GM23248 (cell line): ENCODE measurements around the gene EXD1. TPM values are rescaled to one million over a fixed set of nuclear protein-coding genes. Genes with fewer than 3 reads are reported as not detected.
"Not testable (repeated sequence)": the region's sequence is repeated elsewhere in the genome, so short reads cannot be mapped to it uniquely, and the experiment has no call there.

ENCODE experiments used
- DNase-seq: peaks from one replicate; pipeline ENCODE4 v3.0.0-alpha.2; 2015
- H2AFZ ChIP-seq: fragments of 200-600 bp; sonication (generic); 2 replicates; pipeline ENCODE4 v1.6.1; 2016; ENCODE audit warnings: antibody characterized with exemption
- H3F3A ChIP-seq: fragments of 200-600 bp; sonication (generic); 2 replicates; pipeline ENCODE4 v1.6.1; 2016; ENCODE audit warnings: mild to moderate bottlenecking, antibody characterized with exemption, mixed run types; ENCODE audit not compliant: insufficient read depth
- H3K27ac ChIP-seq: fragments of 200-600 bp; sonication (generic); 2 replicates; pipeline ENCODE4 v1.5.1; 2016; ENCODE audit warnings: mild to moderate bottlenecking
- H3K27me3 ChIP-seq: fragments of 200-600 bp; sonication (generic); replicated peaks from 2 replicates; pipeline ENCODE4 v1.6.1; 2016; ENCODE audit warnings: mild to moderate bottlenecking; ENCODE audit not compliant: insufficient read depth
- H3K36me3 ChIP-seq: fragments of 200-600 bp; sonication (generic); 2 replicates; pipeline ENCODE4 v1.6.1; 2016; ENCODE audit warnings: low read depth, mild to moderate bottlenecking
- H3K4me1 ChIP-seq: fragments of 200-600 bp; sonication (generic); 2 replicates; pipeline ENCODE4 v1.6.1; 2016; ENCODE audit warnings: mild to moderate bottlenecking; ENCODE audit not compliant: insufficient read depth
- H3K4me2 ChIP-seq: fragments of 200-600 bp; sonication (generic); one replicate; pipeline ENCODE4 v1.6.1; 2016; ENCODE audit warnings: mild to moderate bottlenecking; ENCODE audit not compliant: unreplicated experiment
- H3K4me3 ChIP-seq: fragments of 200-600 bp; sonication (generic); 2 replicates; pipeline ENCODE4 v1.5.1; 2016; ENCODE audit warnings: mild to moderate bottlenecking
- H3K79me2 ChIP-seq: fragments of 200-600 bp; sonication (generic); 2 replicates; pipeline ENCODE4 v1.6.1; 2016; ENCODE audit warnings: mild to moderate bottlenecking; ENCODE audit not compliant: insufficient read depth
- H3K9ac ChIP-seq: fragments of 200-600 bp; sonication (generic); 2 replicates; pipeline ENCODE4 v1.6.1; 2016; ENCODE audit warnings: mild to moderate bottlenecking
- H3K9me2 ChIP-seq: fragments of 200-600 bp; sonication (generic); 2 replicates; pipeline ENCODE4 v1.6.1; 2016; ENCODE audit warnings: mixed run types, mild to moderate bottlenecking, moderate library complexity; ENCODE audit not compliant: insufficient read depth
- H3K9me3 ChIP-seq: fragments of 200-600 bp; sonication (generic); one replicate; pipeline ENCODE4 v1.6.1; 2017; ENCODE audit warnings: low read depth
- H4K20me1 ChIP-seq: fragments of 200-600 bp; sonication (generic); 2 replicates; pipeline ENCODE4 v1.6.0; 2016; ENCODE audit not compliant: insufficient read depth
- EZH2 ChIP-seq: fragments of 200-600 bp; sonication (generic); IDR thresholded peaks from 2 replicates; pipeline ENCODE4 v1.6.1; 2018; ENCODE audit warnings: antibody characterized with exemption, mild to moderate bottlenecking; ENCODE audit not compliant: insufficient read depth, poor library complexity, severe bottlenecking
- EZH2phosphoT487 ChIP-seq: fragments of 200-600 bp; sonication (generic); IDR thresholded peaks from 2 replicates; pipeline ENCODE4 v1.6.1; 2018; ENCODE audit warnings: antibody characterized with exemption, moderate library complexity, mild to moderate bottlenecking, low read depth; ENCODE audit not compliant: insufficient read depth
- WGBS, 2 experiments: methylation state at CpG; one replicate each; pipeline ENCODE4 v1.1.6; 2015 to 2017; ENCODE audit warnings: low lambda C conversion rate in 2 of 2, low coverage in 1 of 2; ENCODE audit errors: missing lambda C conversion rate in 2 of 2; 5-methylcytosine and 5-hydroxymethylcytosine counted together
- in situ Hi-C: fragments of 300-500 bp; cut with MboI; formaldehyde crosslinking; loops from 2 replicates; pipeline ENCODE4 v1.15.0; 2020
- polyA plus RNA-seq: library from polyadenylated mRNA; unstranded; fragments of >200 nt; fragmentation: Nextera tagmentation; extraction: Ambion mirVana; gene quantifications from 2 replicates; pipeline ENCODE4 v1.2.1, GENCODE V29; 2016
- total RNA-seq: library from RNA; depleted of rRNA; stranded (reverse); fragments of >200 nt; shearing (Covaris generic); gene quantifications from 2 replicates; pipeline ENCODE4 v1.2.3, GENCODE V29; 2014

Gene EXD1
- total and polyA plus RNA-seq, 2 experiments from 2014 or later, result not detected

DNA sequence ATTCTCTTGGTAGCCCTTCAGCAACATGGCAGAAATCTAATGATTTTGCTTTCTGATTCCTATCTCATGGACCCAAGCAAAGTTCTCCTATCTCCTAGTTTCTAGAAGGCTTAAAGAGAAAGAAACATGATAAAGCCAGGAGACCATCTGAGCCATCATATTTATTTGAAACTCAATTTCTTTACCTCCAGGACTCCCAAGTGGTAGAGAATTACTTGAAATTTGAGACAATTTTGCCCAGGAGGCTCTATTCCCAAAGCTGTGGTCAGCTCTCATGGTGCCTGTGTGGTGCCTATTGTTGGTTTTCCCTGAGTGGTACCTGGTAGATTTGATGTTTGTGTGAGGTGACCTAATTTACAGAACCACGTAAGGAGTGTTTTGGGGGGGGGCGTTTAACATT lies 39.3 kb upstream of the EXD1 start:
- Histone ChIP-seq H3K4me2 (no peak overlapping the region), H3K9me2 (no peaks in the 10 kb centered on the region), H3K27me3 (no peaks in the 10 kb centered on the region), H3K79me2 (no peaks in the 10 kb centered on the region), H3F3A (no peaks in the 10 kb centered on the region), H3K9me3 (no peaks in the 10 kb centered on the region), H4K20me1 (no peaks in the 10 kb centered on the region), H3K4me1 (no peaks in the 10 kb centered on the region), H3K9ac (no peak overlapping the region), H3K36me3 (no peaks in the 10 kb centered on the region; the same call in 1 of the 2 replicates), H3K27ac (no peak overlapping the region), H2AFZ (no peak overlapping the region), H3K4me3 (no peak overlapping the region)
- WGBS, 2 experiments, result 77 to 80% methylated on average over 2 of the region's 2 CpGs
- TF ChIP-seq EZH2, result no peak
- in situ Hi-C loops, result no loop called here
- DNase-seq, result no peak

GRCh38 chr15:41263891-41264351 lies 33.4 kb upstream of the EXD1 start:
- no peak overlapping the region for H3K4me3 ChIP-seq
- H3K4me2 ChIP-seq, result no peak overlapping the region
- H3K9ac ChIP-seq, result no peak overlapping the region
- H2AFZ ChIP-seq, result no peak overlapping the region
- H3K36me3 ChIP-seq, result peaks cover 5% of the 10 kb centered on the region; the same call in 1 of the 2 replicates
- DNase-seq, result peak; percentile 4
- in situ Hi-C loops, result no loop called here
- H3K79me2 ChIP-seq, result no peaks in the 10 kb centered on the region
- H3K9me3 ChIP-seq, result no peaks in the 10 kb centered on the region
- no peaks in the 10 kb centered on the region for H3K27me3 ChIP-seq
- 77 to 78% methylated on average over 6 of the region's 6 CpGs for WGBS, 2 experiments
- H4K20me1 ChIP-seq, result no peaks in the 10 kb centered on the region
- TF ChIP-seq EZH2phosphoT487, result no peak
- no peak for TF ChIP-seq EZH2
- no peaks in the 10 kb centered on the region for H3K4me1 ChIP-seq
- no peaks in the 10 kb centered on the region for H3K9me2 ChIP-seq
- 0 out of 2 replicates have a peak, but pooled peaks cover 6% of the 10 kb centered on the region for H3F3A ChIP-seq
- no peak overlapping the region for H3K27ac ChIP-seq

GRCh38 chr15:41262571-41262970 lies 32.0 kb upstream of the EXD1 start:
- Histone ChIP-seq H3K9me2 (no peaks in the 10 kb centered on the region), H3K9me3 (no peaks in the 10 kb centered on the region), H2AFZ (no peak overlapping the region), H4K20me1 (no peaks in the 10 kb centered on the region), H3F3A (peaks cover 12% of the 10 kb centered on the region; the same call in 1 of the 2 replicates), H3K79me2 (no peaks in the 10 kb centered on the region), H3K9ac (no peak overlapping the region), H3K4me2 (no peak overlapping the region), H3K36me3 (peaks cover 16% of the 10 kb centered on the region), H3K4me3 (no peak overlapping the region), H3K27me3 (no peaks in the 10 kb centered on the region), H3K4me1 (no peaks in the 10 kb centered on the region), H3K27ac (no peak overlapping the region)
- no peak for DNase-seq
- TF ChIP-seq EZH2, result no peak
- TF ChIP-seq EZH2phosphoT487, result no peak
- 88 to 94% methylated on average over 8 of the region's 8 CpGs for WGBS, 2 experiments
- in situ Hi-C loops, result no loop called here

GRCh38 chr15:41260924-41261323 lies 30.4 kb upstream of the EXD1 start:
- DNase-seq, H2AFZ ChIP-seq, H3K4me2 ChIP-seq, H3K9ac ChIP-seq, H3K27ac ChIP-seq, H3K4me1 ChIP-seq, H3K27me3 ChIP-seq, in situ Hi-C loops, H3K79me2 ChIP-seq, H3K4me3 ChIP-seq, H3K9me3 ChIP-seq, H4K20me1 ChIP-seq, H3K9me2 ChIP-seq: not testable (repeated sequence)
- peaks cover 19% of the 10 kb centered on the region for H3K36me3 ChIP-seq
- peaks cover 20% of the 10 kb centered on the region; the same call in 1 of the 2 replicates for H3F3A ChIP-seq
- 96% methylated on average over 7 of the region's 7 CpGs for WGBS, 2 experiments
